T-helper 1 cell treated with Interleukin-12 subunit alpha and Interleukin-12 subunit beta and Interleukin-4 antibody, amounts not matched to agents 30 μg/mL and 1 μg/mL, for 36 hours (primary cell): ENCODE results near the gene TRRAP.

Experiments used
- H3K27ac Mint-ChIP-seq: one replicate; pipeline ENCODE4 v1.8.0; 2021; ENCODE audit warnings: mild to moderate bottlenecking, mixed read lengths
- H3K27me3 Mint-ChIP-seq: one replicate; pipeline ENCODE4 v1.8.0; 2021; ENCODE audit warnings: low read depth, mixed read lengths
- H3K36me3 Mint-ChIP-seq: one replicate; pipeline ENCODE4 v1.8.0; 2021; ENCODE audit warnings: low read depth, mixed read lengths
- H3K4me1 Mint-ChIP-seq: one replicate; pipeline ENCODE4 v1.8.0; 2021; ENCODE audit warnings: low read depth, mixed read lengths
- H3K4me3 Mint-ChIP-seq: one replicate; pipeline ENCODE4 v1.8.0; 2021; ENCODE audit warnings: mild to moderate bottlenecking, moderate library complexity, mixed read lengths
- H3K9me3 Mint-ChIP-seq: one replicate; pipeline ENCODE4 v1.8.0; 2021; ENCODE audit warnings: mixed read lengths

The TRRAP gene

DNA sequence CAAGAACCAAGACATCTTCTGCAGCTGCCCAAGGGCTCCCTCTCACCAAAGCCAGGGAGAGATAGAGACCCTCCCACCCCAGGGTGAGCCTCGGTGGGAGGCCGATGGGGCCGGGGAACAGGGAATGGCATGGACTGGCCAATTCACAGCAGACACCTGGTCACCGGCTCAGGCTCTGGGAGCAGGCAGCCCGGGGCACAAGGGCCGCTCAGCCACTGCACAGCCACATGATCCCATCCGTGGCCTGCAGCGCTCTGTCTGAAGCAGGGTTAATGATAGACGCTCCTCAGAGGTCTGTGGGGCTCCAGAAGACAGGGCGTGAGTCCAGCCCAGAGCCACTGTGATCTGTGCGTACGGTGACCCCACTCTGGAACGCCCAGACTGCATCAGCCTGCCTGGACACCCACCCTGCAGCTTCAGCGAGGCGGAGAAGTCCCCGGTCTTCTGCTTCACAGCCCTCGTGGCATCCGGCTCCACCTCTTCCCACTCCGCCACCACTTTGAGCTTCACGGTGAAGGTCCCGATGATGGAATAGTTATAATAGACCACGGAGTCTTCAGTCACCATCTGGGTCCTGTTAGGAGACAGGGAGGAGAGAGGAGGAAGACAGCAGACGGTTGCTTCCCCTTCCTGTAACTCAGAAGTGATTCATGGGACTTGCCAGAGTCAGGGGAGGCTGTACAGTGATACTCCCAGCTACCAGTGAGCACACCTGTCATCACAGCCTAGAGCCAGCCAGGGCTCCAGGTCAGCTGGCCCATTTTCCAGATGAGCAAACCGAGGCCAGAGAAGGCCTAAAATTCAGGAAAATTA, 22.5 kb upstream of the TRRAP start:
- Mint-ChIP-seq H3K36me3 (no peaks in the 10 kb centered on the region), H3K4me1 (no peaks in the 10 kb centered on the region), H3K27me3 (peaks cover 3% of the 10 kb centered on the region), H3K27ac (no peak overlapping the region), H3K4me3 (no peak overlapping the region), H3K9me3 (no peaks in the 10 kb centered on the region)

GRCh38 chr7:98860071-98860470, 18.3 kb upstream of the TRRAP start:
- Mint-ChIP-seq H3K9me3 (no peaks in the 10 kb centered on the region), H3K36me3 (no peaks in the 10 kb centered on the region), H3K27me3 (peaks cover 8% of the 10 kb centered on the region), H3K27ac (no peak overlapping the region), H3K4me3 (no peak overlapping the region), H3K4me1 (no peaks in the 10 kb centered on the region)

- H3K9me3 Mint-ChIP-seq = no peaks in the 10 kb centered on the region
- no peak overlapping the region for H3K4me3 Mint-ChIP-seq
- H3K4me1 Mint-ChIP-seq = no peaks in the 10 kb centered on the region
- peaks cover 8% of the 10 kb centered on the region for H3K27me3 Mint-ChIP-seq
- no peaks in the 10 kb centered on the region for H3K36me3 Mint-ChIP-seq
- no peak overlapping the region for H3K27ac Mint-ChIP-seq
Measured at GRCh38 chr7:98862203-98862602, 16.1 kb upstream of the TRRAP start.

GRCh38 chr7:98862716-98863420, 15.5 kb upstream of the TRRAP start:
- H3K36me3 Mint-ChIP-seq = no peaks in the 10 kb centered on the region
- H3K9me3 Mint-ChIP-seq = no peaks in the 10 kb centered on the region
- H3K27me3 Mint-ChIP-seq = peaks cover 8% of the 10 kb centered on the region
- H3K4me3 Mint-ChIP-seq = no peak overlapping the region
- H3K27ac Mint-ChIP-seq = no peak overlapping the region
- H3K4me1 Mint-ChIP-seq = no peaks in the 10 kb centered on the region

DNA sequence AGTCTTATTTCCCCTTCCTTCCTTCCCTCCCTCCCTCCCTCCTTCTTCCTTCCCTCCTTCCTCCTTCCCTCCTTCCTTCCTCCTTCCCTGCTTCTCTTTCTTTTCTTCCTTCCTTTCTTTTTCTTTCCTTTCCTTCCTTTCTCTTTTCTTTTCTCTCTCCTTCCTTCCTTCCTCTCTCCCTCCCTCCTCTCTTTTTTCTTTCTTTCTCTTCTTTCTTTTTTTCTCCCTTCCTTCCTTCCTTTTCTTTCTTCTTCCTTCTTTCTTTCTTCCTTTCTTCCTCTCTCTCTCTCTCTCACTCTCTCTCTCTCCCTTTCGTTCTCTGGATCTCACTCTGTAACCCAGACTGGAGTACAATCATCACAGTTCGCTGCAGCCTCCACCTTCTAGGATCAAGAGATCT, 14.7 kb upstream of the TRRAP start:
- H3K9me3 Mint-ChIP-seq = no peaks in the 10 kb centered on the region
- H3K4me3 Mint-ChIP-seq = no peak overlapping the region
- peaks cover 14% of the 10 kb centered on the region for H3K27me3 Mint-ChIP-seq
- no peak overlapping the region for H3K27ac Mint-ChIP-seq
- no peaks in the 10 kb centered on the region for H3K36me3 Mint-ChIP-seq
- H3K4me1 Mint-ChIP-seq = no peaks in the 10 kb centered on the region

DNA sequence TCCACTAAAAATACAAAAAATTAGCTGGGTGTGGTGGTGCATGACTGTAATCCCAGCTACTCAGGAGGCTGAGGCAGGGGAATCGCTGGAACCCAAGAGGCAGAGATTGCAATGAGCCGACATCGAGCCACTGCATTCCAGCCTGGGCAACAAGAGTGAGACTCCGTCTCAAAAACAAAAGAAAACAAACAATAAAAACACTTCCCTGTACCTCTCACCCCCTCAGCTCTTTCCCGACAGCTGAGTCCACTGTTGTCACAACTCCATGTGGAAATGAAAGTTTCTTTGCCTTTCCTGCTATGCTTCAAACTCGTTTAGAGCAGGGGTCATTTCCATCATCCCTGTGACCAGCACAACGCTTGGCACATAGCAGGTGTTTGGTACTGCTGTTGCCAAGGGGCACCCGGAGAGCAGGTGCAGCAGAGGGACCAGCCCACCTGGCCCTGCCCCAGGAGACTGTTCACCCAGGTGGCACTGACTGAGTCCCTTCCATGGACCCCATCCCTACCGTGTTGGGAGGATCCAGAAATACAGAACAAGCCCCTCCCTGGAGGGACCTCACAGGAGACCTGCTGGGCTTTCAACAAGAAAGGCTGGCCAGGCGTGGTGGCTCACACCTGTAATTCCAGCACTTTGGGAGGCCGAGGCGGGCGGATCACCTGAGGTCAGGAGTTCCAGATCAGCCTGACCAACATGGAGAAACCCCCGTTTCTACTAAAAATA, 13.4 kb upstream of the TRRAP start:
- Mint-ChIP-seq H3K27ac (no peak overlapping the region), H3K9me3 (no peaks in the 10 kb centered on the region), H3K36me3 (no peaks in the 10 kb centered on the region), H3K4me3 (no peak overlapping the region), H3K4me1 (no peaks in the 10 kb centered on the region), H3K27me3 (peaks cover 18% of the 10 kb centered on the region)

DNA sequence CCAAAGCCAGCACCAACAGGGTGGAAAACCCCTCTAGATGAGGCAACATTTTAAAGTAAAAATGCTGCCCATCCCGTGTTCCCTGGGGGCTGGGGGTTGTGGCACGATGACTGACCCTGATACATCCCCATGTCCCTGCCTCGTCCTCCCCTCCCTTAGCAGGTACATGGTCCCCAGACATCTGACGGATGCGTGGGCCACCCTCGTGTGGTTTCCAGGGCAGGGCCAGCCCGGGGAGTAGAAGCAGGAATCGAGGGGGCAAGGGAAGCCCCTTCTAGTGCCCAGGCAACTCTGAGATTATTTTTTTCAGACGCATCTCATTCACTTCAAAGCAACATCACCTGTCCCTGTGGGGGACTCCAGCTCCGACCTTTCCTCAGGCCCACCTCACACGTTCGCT, 12.0 kb upstream of the TRRAP start:
- no peak overlapping the region for H3K27ac Mint-ChIP-seq
- no peaks in the 10 kb centered on the region for H3K36me3 Mint-ChIP-seq
- no peaks in the 10 kb centered on the region for H3K9me3 Mint-ChIP-seq
- H3K4me1 Mint-ChIP-seq = no peaks in the 10 kb centered on the region
- no peak overlapping the region for H3K4me3 Mint-ChIP-seq
- H3K27me3 Mint-ChIP-seq = peaks cover 24% of the 10 kb centered on the region

DNA sequence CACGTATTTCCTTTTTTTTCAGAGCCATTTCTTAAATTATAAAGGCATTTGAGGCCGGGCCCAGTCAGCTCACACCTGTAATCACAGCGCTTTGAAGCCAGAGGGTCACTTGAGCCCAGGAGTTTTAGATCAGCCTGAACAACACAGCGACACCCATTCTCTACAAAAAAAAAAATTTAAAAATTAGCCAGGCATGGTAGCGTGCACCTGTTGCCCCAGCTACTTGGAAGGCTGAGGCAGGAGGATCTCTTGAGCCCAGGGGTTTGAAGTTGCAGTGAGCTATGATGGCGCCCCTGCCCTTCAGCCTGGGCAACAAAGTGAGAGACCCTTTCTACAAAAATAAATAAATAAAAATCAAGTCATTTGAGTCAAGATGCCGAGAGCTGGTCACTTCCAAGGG, 11.6 kb upstream of the TRRAP start:
- no peaks in the 10 kb centered on the region for H3K36me3 Mint-ChIP-seq
- no peak overlapping the region for H3K27ac Mint-ChIP-seq
- peaks cover 24% of the 10 kb centered on the region for H3K27me3 Mint-ChIP-seq
- no peaks in the 10 kb centered on the region for H3K4me1 Mint-ChIP-seq
- H3K4me3 Mint-ChIP-seq = no peak overlapping the region
- no peaks in the 10 kb centered on the region for H3K9me3 Mint-ChIP-seq

DNA sequence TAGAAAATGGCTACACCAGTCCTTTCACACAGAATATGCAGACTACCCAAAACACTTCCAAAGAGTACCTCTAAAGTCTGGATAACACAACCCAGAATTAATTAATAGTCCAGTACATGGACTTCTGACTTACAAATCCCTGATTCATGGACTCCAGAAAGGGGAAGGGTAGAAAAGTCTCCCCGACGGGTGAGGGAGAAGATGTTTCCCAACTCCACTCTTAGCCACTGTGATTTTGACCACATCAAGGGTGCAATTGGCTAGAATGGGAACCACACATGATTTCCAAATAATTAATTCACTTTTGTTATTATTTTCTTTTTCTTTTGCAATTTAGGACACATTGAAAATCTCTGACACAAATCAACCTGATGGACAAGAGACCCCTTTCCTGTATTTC, 9.9 kb upstream of the TRRAP start:
- Mint-ChIP-seq H3K36me3 (no peaks in the 10 kb centered on the region), H3K4me1 (no peaks in the 10 kb centered on the region), H3K27ac (no peak overlapping the region), H3K4me3 (no peak overlapping the region), H3K9me3 (no peaks in the 10 kb centered on the region), H3K27me3 (peaks cover 19% of the 10 kb centered on the region)

GRCh38 chr7:98869027-98869596, 9.2 kb upstream of the TRRAP start:
- no peak overlapping the region for H3K27ac Mint-ChIP-seq
- H3K4me3 Mint-ChIP-seq = no peak overlapping the region
- H3K4me1 Mint-ChIP-seq = no peaks in the 10 kb centered on the region
- H3K36me3 Mint-ChIP-seq = no peaks in the 10 kb centered on the region
- H3K9me3 Mint-ChIP-seq = no peaks in the 10 kb centered on the region
- H3K27me3 Mint-ChIP-seq = peaks cover 19% of the 10 kb centered on the region

DNA sequence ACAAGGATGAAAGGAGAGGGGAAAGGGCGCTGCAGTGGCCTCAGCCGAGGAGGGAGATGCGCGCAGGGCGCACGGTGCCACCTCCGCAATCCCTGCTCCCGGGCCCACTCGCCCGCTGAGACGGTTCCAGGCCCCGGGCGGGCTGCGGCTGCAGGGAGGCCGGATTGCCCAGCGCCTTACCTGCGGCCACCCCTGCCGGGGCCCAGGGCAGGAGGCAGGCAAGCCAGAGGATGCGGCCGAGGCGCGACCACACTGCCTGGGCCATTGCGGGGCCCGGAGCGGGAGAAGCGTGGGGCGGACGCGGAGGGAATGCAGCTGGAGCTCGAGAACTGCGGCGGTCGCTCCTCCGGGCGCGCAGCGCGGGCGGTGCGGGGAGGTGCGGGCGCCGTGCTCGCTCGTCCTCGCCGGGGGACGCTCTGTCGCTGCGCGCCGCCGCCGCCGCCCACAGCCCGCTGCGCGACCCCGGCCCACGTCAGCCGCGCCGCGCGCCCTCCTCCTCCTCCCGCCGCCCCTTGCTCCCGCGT, 8.7 kb upstream of the TRRAP start, which contains the start of gene TMEM130:
Gene TMEM130 (minus strand): TSS at position 418 of the 524 bp plus-strand sequence. CDS start 153 bp downstream, at position 265.
- H3K4me3 Mint-ChIP-seq = peak within 1 kb of the TSS; percentile 75
- H3K27ac Mint-ChIP-seq = no peak within 1 kb of the TSS
- H3K36me3 Mint-ChIP-seq = no peaks in the 10 kb centered on the region
- no peaks in the 10 kb centered on the region for H3K9me3 Mint-ChIP-seq
- H3K27me3 Mint-ChIP-seq = peaks cover 19% of the 10 kb centered on the region
- H3K4me1 Mint-ChIP-seq = no peaks in the 10 kb centered on the region

DNA sequence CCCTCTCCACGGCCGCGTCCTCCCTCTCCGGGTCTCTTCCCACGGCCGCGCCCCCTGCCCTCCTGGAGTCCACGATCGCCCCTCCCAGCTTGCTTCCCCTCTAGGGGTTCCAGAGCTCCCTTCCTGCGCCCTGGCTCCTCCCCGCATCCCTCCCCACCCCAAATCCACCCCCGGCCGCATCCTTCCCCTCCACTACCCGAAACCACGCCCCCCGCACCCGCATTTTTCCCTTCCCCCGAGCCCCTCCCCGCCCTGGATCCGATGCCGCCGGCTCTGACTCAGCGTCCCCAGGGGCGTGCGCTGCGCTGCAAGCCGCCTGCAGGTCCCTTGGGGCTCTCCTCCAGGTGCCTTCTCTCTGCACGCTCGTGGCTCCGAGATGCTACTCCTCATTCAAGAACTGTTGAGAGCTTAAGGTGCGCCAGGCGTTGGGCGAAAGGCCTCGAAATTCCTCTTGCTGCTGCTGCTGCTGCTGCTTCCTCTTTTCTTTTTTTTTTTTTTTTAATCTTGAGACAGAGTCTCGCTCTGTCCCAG, 8.1 kb upstream of the TRRAP start:
- no peak overlapping the region for H3K27ac Mint-ChIP-seq
- no peaks in the 10 kb centered on the region for H3K9me3 Mint-ChIP-seq
- no peaks in the 10 kb centered on the region for H3K36me3 Mint-ChIP-seq
- H3K4me1 Mint-ChIP-seq = no peaks in the 10 kb centered on the region
- peaks cover 19% of the 10 kb centered on the region for H3K27me3 Mint-ChIP-seq
- H3K4me3 Mint-ChIP-seq = peak overlapping the region; percentile 75

DNA sequence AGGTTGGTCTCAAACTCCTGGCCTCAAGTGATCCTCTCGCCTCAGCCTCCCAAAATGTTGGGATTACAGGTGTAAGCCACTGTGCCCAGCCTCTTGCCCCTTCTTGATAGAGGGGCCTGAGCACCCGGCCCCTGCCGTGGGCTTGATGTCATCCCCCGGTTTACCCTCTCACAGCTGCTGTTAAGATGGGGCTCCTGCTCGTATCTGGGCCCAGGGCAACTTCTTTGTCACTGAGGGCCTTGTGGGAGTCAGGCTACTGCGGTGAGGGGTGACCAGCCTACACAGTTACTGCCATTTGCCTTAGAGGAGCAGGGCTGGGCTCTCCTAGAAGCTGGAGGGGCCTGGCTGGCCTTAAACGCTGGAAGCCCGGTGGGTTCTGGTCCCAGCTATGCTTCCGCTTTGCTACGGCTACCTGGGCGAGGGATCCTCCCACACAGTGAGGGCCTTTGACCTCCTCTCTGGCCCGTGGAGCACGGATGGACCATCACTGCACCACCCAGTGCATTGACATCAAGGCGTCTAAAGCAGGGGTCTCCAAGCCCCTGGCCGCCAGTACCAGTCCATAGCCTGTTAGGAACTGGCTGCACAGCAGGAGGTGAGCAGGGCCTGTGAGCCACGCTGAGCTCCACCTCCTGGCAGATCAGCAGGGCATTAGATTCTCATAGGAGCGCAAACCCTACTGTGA, 7.4 kb upstream of the TRRAP start:
- Mint-ChIP-seq H3K4me1 (no peaks in the 10 kb centered on the region), H3K36me3 (no peaks in the 10 kb centered on the region), H3K27ac (no peak overlapping the region), H3K4me3 (peak overlapping the region; percentile 75), H3K9me3 (no peaks in the 10 kb centered on the region), H3K27me3 (peaks cover 19% of the 10 kb centered on the region)
